Ascending aorta (tissue), 2 donors: ENCODE data around the gene C4B. TPM values are rescaled to one million over a fixed set of nuclear protein-coding genes. Genes with fewer than 3 reads are reported as not detected.
"Not testable (repeated sequence)": the region's sequence is repeated elsewhere in the genome, so short reads cannot be mapped to it uniquely, and the experiment has no call there.

Experiments used
- DNase-seq, 2 donors: peaks; one replicate each; pipeline ENCODE4 v3.0.0-alpha.2; 2019; ENCODE audit warnings: low spot score in 2 of 2
- H3K27ac ChIP-seq, 2 donors: fragments of 200-600 bp; sonication (generic); one replicate each; pipeline ENCODE4 v1.5.1; 2016 to 2017; ENCODE audit warnings: mild to moderate bottlenecking in 1 of 2
- H3K27me3 ChIP-seq: fragments of 200-600 bp; sonication (generic); one replicate; pipeline ENCODE4 v1.5.1; 2017
- H3K36me3 ChIP-seq, 2 donors: fragments of 200-600 bp; sonication (generic); one replicate each; pipeline ENCODE4 v1.5.1; 2016
- H3K4me1 ChIP-seq, 2 donors: fragments of 200-600 bp; sonication (generic); one replicate each; pipeline ENCODE4 v1.5.1; 2016 to 2017; ENCODE audit warnings: mild to moderate bottlenecking in 1 of 2
- H3K4me3 ChIP-seq, 2 donors: fragments of 200-600 bp; sonication (generic); one replicate each; pipeline ENCODE4 v1.5.1; 2016 to 2017; ENCODE audit warnings: mild to moderate bottlenecking in 1 of 2
- H3K9me3 ChIP-seq, 2 donors: fragments of 200-600 bp; sonication (generic); one replicate each; pipeline ENCODE4 v1.5.1; 2016
- CTCF ChIP-seq, 3 experiments: fragments of 200-600 bp in 2 of 3; fragments of 450-650 bp in 1 of 3; sonication (generic) in 2 of 3; IDR thresholded peaks; one replicate each; pipeline ENCODE4 v1.5.1; 2016 to 2019; ENCODE audit warnings: antibody characterized with exemption in 3 of 3, mild to moderate bottlenecking in 1 of 3, moderate library complexity in 1 of 3
- intact Hi-C: fragments of 100-400 bp; cut with DNase I; formaldehyde crosslinking; loops from one replicate; pipeline ENCODE4 v1.15.1; 2023
- total RNA-seq: library from RNA; depleted of rRNA; stranded (reverse); fragments of >200 nt; gene quantifications from one replicate; pipeline ENCODE4 v1.1.0, GENCODE V29; 2016

Gene C4B
- total RNA-seq, result 133 TPM

- H3K36me3 ChIP-seq, intact Hi-C loops, H3K4me3 ChIP-seq, H3K27me3 ChIP-seq, H3K4me1 ChIP-seq, H3K9me3 ChIP-seq, DNase-seq, H3K27ac ChIP-seq: not testable (repeated sequence)
Measured at GRCh38 chr6:32014547-32014946, at the start of gene C4B. Gene C4B, plus strand, starts transcription at chr6:32014795. Its CDS starts 51 bp downstream, at chr6:32014846.

- H3K9me3 ChIP-seq, result no peaks in the 10 kb centered on the region
- H3K4me3 ChIP-seq, result no peak overlapping the region
- no peak overlapping the region for H3K27ac ChIP-seq
- H3K4me1 ChIP-seq, result peaks cover 1 to 3% of the 10 kb centered on the region in 2 donors
- no peaks in the 10 kb centered on the region for H3K27me3 ChIP-seq
- no peak for TF ChIP-seq CTCF (IDR thresholded peaks at IDR 0.05)
- DNase-seq, result no peak
- intact Hi-C loops, result no loop called here
- peaks cover 77 to 99% of the 10 kb centered on the region in 2 donors for H3K36me3 ChIP-seq
Measured at GRCh38 chr6:31965700-31966099, 48.9 kb upstream of the C4B start.

GRCh38 chr6:31966506-31966905, 48.1 kb upstream of the C4B start:
- Histone ChIP-seq H3K4me3 (no peak overlapping the region), H3K4me1 (peaks cover 8 to 10% of the 10 kb centered on the region in 2 donors), H3K36me3 (peaks cover 75 to 91% of the 10 kb centered on the region in 2 donors), H3K27ac (no peak overlapping the region), H3K9me3 (no peaks in the 10 kb centered on the region), H3K27me3 (no peaks in the 10 kb centered on the region)
- intact Hi-C loops, result no loop called here
- TF ChIP-seq CTCF (IDR thresholded peaks at IDR 0.05), result no peak
- no peak for DNase-seq

GRCh38 chr6:31966997-31967925, 47.3 kb upstream of the C4B start:
- H3K4me3 ChIP-seq, result no peak overlapping the region
- TF ChIP-seq CTCF (IDR thresholded peaks at IDR 0.05), result no peak
- peaks cover 67 to 83% of the 10 kb centered on the region in 2 donors for H3K36me3 ChIP-seq
- no peaks in the 10 kb centered on the region for H3K27me3 ChIP-seq
- H3K27ac ChIP-seq, result no peak overlapping the region
- no peak for DNase-seq
- intact Hi-C loops, result no loop called here
- H3K4me1 ChIP-seq, result peaks cover 8 to 10% of the 10 kb centered on the region in 2 donors
- no peaks in the 10 kb centered on the region for H3K9me3 ChIP-seq

GRCh38 chr6:31967926-31968320, 46.7 kb upstream of the C4B start:
- peaks cover 10% of the 10 kb centered on the region in 2 donors for H3K4me1 ChIP-seq
- H3K4me3 ChIP-seq, result no peak overlapping the region
- no peak for DNase-seq
- no peak overlapping the region for H3K27ac ChIP-seq
- no peak for TF ChIP-seq CTCF (IDR thresholded peaks at IDR 0.05)
- no peaks in the 10 kb centered on the region for H3K27me3 ChIP-seq
- intact Hi-C loops, result no loop called here
- peaks cover 61 to 77% of the 10 kb centered on the region in 2 donors for H3K36me3 ChIP-seq
- H3K9me3 ChIP-seq, result no peaks in the 10 kb centered on the region

GRCh38 chr6:31968326-31968725, 46.3 kb upstream of the C4B start:
- H3K27ac ChIP-seq, result no peak overlapping the region
- TF ChIP-seq CTCF (IDR thresholded peaks at IDR 0.05), result no peak
- H3K27me3 ChIP-seq, result no peaks in the 10 kb centered on the region
- no peak for DNase-seq
- H3K4me1 ChIP-seq, result peaks cover 10 to 14% of the 10 kb centered on the region in 2 donors
- no peak overlapping the region for H3K4me3 ChIP-seq
- H3K9me3 ChIP-seq, result no peaks in the 10 kb centered on the region
- intact Hi-C loops, result no loop called here
- H3K36me3 ChIP-seq, result peaks cover 58 to 73% of the 10 kb centered on the region in 2 donors
